Common myeloid progenitor, CD34-positive (primary cell): Measurements from ENCODE around the gene RNF11.
"Not testable (repeated sequence)": the region's sequence is repeated elsewhere in the genome, so short reads cannot be mapped to it uniquely, and the experiment has no call there.

Source experiments
- CTCF ChIA-PET: fragments of 350-600 bp; sonication (Branson Sonifier 250); formaldehyde crosslinking; loops from one replicate; lab custom pipeline; 2021; ENCODE audit warnings: antibody characterized with exemption; lab: Charles Lee
- POLR2A ChIA-PET: fragments of 350-600 bp; sonication (Branson Sonifier 250); formaldehyde crosslinking; loops from one replicate; lab custom pipeline; 2021; ENCODE audit warnings: antibody characterized with exemption; lab: Charles Lee
- DNase-seq, 3 donors: peaks; one replicate each; pipeline versions ENCODE4 v3.0.0 to v3.0.0-alpha.2; 2013
- H3K27ac ChIP-seq, 2 experiments: 1 replicate in 1 of 2; 2 replicates in 1 of 2; pipeline ENCODE4 v1.7.0; 2013; ENCODE audit warnings: inconsistent platforms in 2 of 2, low read length in 2 of 2, mild to moderate bottlenecking in 2 of 2, low read depth in 1 of 2, moderate library complexity in 1 of 2; ENCODE audit not compliant: severe bottlenecking in 2 of 2, insufficient read depth in 1 of 2, poor library complexity in 1 of 2
- H3K27me3 ChIP-seq, 5 experiments: replicated peaks in 2 of 5; 1 replicate in 3 of 5; 2 replicates in 2 of 5; pipeline versions ENCODE4 v1.6.1 to v1.7.0; 2013; ENCODE audit warnings: low read length in 4 of 5, mild to moderate bottlenecking in 2 of 5, moderate library complexity in 2 of 5, inconsistent platforms in 1 of 5; ENCODE audit not compliant: insufficient read depth in 5 of 5, control insufficient read depth in 4 of 5
- H3K36me3 ChIP-seq, 4 experiments: 1 replicate in 2 of 4; 2 replicates in 2 of 4; pipeline versions ENCODE4 v1.6.1 to v1.7.0; 2013; ENCODE audit warnings: low read length in 3 of 4, control low read depth in 1 of 4, mild to moderate bottlenecking in 1 of 4; ENCODE audit not compliant: control insufficient read depth in 4 of 4, insufficient read depth in 4 of 4
- H3K4me1 ChIP-seq, 4 experiments: 1 replicate in 3 of 4; 2 replicates in 1 of 4; pipeline versions ENCODE4 v1.6.1 to v1.7.1; 2013; ENCODE audit warnings: low read length in 3 of 4, mild to moderate bottlenecking in 3 of 4, control low read depth in 1 of 4, inconsistent platforms in 1 of 4, moderate library complexity in 1 of 4; ENCODE audit not compliant: control insufficient read depth in 4 of 4, insufficient read depth in 4 of 4; ENCODE audit errors: control extremely low read depth in 1 of 4
- H3K4me3 ChIP-seq, 7 experiments: 1 replicate in 4 of 7; 2 replicates in 3 of 7; pipeline versions ENCODE4 v1.5.1 to v1.7.0; 2013; ENCODE audit warnings: mild to moderate bottlenecking in 7 of 7, low read length in 6 of 7, moderate library complexity in 6 of 7, inconsistent platforms in 2 of 7, low read depth in 2 of 7, control low read depth in 1 of 7; ENCODE audit not compliant: insufficient read depth in 4 of 7, control insufficient read depth in 1 of 7; ENCODE audit errors: extremely low read depth in 1 of 7
- H3K9me3 ChIP-seq, 5 experiments: 1 replicate in 4 of 5; 2 replicates in 1 of 5; pipeline versions ENCODE4 v1.6.1 to v1.7.1; 2013; ENCODE audit warnings: low read length in 4 of 5, mild to moderate bottlenecking in 2 of 5, inconsistent platforms in 1 of 5, low read depth in 1 of 5, moderate library complexity in 1 of 5; ENCODE audit not compliant: control insufficient read depth in 4 of 5, insufficient read depth in 2 of 5; ENCODE audit errors: control extremely low read depth in 1 of 5
- WGBS: methylation state at CpG from one replicate; pipeline ENCODE4 v1.1.5; 2013; ENCODE audit not compliant: insufficient coverage; 5-methylcytosine and 5-hydroxymethylcytosine counted together

Gene RNF11

DNA sequence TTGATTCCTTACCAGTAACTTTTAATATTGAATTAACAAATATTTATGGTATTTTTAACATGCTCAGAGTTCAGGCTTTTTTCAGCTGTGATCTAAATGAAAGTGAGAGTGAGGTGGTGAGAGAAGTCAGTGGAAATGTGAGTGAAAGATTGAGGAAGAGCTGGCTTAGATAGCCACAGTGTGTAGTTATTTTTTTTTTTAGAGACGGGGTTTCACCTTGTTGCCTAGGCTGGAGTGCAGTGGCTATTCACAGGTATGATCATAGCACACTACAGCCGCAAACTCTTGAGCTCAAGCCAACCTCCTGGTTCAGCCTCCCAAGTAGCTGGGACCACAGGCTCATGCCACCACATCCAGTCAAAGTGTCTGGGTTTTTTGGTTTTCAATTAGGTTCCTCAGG lies 10.9 kb downstream of the RNF11 start:
- Histone ChIP-seq H3K27me3 (no peaks in the 10 kb centered on the region), H3K27ac (no peak overlapping the region), H3K4me1 (no peaks in the 10 kb centered on the region), H3K36me3 (peaks cover 0 to 3% (median 1%) of the 10 kb centered on the region in 4 experiments), H3K4me3 (no peak overlapping the region), H3K9me3 (no peaks in the 10 kb centered on the region)
- no CpG with 5 or more reads among the region's 2 CpGs for WGBS
- CTCF ChIA-PET = interaction anchor here (1.2 to 1.4 kb wide), 2 partner anchors 9 to 49 kb away, joined by 4 read pairs; no protein-coding TSS in a partner anchor
- DNase-seq = no peak
- POLR2A ChIA-PET = no interaction called here

DNA sequence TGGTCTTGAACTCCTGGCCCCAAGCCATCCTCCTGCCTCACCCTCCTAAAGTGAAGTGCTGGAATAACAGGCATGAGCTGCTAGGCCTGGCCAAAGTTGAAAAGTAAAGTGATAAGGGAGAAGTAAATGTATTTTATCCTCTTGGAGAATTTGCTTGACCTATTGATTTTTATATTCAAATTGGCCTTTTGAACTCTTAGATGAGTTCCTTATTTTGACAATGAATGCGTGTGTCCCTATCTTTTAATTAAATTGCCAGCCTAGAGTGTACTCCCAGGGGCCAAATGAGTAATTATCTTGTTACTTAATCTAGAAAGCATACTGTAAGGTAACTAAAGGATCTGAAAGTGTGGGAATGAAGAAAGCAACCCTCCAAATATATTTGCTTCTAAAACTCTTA lies 11.4 kb downstream of the RNF11 start:
- Histone ChIP-seq H3K9me3 (no peaks in the 10 kb centered on the region), H3K27ac (no peak overlapping the region), H3K36me3 (peaks cover 0 to 3% (median 1%) of the 10 kb centered on the region in 4 experiments), H3K4me3 (no peak overlapping the region), H3K4me1 (no peaks in the 10 kb centered on the region), H3K27me3 (no peaks in the 10 kb centered on the region)
- DNase-seq = no peak
- ChIA-PET POLR2A (no interaction called here), CTCF (interaction anchor here (1.2 kb wide), 1 partner anchor 9 kb away, joined by 4 read pairs; no protein-coding TSS in a partner anchor)
- WGBS = no CpG with 5 or more reads among the region's 1 CpG

DNA sequence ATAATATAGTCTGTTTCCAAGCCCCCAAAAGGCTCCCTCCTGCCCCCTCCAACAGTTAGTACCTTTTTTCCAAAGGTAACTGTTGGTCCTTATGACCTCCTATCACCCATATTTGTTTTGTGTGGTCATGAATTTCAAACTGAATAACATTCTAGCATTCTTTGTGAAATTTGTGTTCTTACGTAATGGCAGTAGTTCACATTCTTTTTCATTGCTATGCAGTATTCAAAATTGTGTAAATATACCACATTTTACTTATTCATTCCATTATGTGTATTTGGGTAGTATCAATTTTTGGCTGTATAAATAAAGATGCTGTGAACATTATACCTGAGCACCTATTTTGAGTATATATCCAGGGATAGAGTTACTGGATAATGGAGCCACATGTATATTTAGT lies 13.4 kb downstream of the RNF11 start:
- H3K9me3 ChIP-seq = no peaks in the 10 kb centered on the region
- H3K4me3 ChIP-seq = no peak overlapping the region
- no peaks in the 10 kb centered on the region for H3K4me1 ChIP-seq
- POLR2A ChIA-PET = no interaction called here
- DNase-seq = no peak
- H3K27ac ChIP-seq = no peak overlapping the region
- H3K27me3 ChIP-seq = no peaks in the 10 kb centered on the region
- no CpG with 5 or more reads among the region's 1 CpG for WGBS
- H3K36me3 ChIP-seq = peaks cover 0 to 3% (median 1%) of the 10 kb centered on the region in 4 experiments
- CTCF ChIA-PET = interaction anchor here (0.9 kb wide), 1 partner anchor 11 kb away, joined by 4 read pairs; no protein-coding TSS in a partner anchor

DNA sequence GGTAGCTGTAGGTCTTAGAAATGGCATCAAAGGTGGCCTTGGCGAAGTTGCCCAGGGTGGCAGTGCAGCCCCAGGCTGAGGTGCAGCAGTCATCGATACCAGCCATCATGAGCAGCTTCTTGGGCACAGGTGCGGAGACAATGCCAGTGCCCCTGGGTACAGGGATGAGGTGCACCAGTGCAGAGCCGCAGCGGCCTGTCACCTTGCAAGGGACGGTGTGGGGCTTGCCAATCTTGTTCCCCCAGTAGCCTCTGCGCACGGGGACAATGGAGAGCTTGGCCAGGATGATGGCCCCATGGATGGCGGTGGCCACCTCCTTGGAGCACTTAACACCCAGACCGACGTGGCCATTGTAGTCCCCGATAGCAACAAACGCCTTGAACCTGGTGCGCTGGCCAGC lies 14.7 kb downstream of the RNF11 start:
- H3K9me3 ChIP-seq, CTCF ChIA-PET, H3K4me3 ChIP-seq, DNase-seq, H3K27ac ChIP-seq, H3K36me3 ChIP-seq, POLR2A ChIA-PET, H3K27me3 ChIP-seq, H3K4me1 ChIP-seq: not testable (repeated sequence)
- 98% methylated on average over 4 of the region's 14 CpGs for WGBS

DNA sequence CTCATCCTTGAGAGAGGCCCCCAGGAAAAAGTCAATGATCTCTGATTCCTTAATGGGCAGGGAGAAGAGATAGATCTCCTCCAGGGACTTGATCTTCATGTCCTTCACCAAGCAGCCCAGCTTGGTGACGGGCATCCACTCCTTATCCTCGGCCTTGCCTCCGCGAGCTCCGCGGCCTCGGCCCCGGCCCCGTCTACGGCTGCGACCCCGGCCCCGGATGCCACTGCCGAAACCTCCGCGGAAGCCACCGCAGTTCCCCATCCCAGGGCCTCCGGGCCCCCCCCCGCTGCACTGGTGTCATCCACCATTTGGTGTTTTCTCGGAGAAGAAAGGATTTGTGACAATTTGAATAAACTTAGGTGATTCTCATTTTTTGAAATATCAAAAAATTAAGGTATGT lies 15.1 kb downstream of the RNF11 start:
- DNase-seq, H3K4me1 ChIP-seq, POLR2A ChIA-PET, H3K9me3 ChIP-seq, H3K27me3 ChIP-seq, CTCF ChIA-PET, H3K27ac ChIP-seq, H3K36me3 ChIP-seq, H3K4me3 ChIP-seq: not testable (repeated sequence)
- WGBS = 98% methylated on average over 12 of the region's 20 CpGs

DNA sequence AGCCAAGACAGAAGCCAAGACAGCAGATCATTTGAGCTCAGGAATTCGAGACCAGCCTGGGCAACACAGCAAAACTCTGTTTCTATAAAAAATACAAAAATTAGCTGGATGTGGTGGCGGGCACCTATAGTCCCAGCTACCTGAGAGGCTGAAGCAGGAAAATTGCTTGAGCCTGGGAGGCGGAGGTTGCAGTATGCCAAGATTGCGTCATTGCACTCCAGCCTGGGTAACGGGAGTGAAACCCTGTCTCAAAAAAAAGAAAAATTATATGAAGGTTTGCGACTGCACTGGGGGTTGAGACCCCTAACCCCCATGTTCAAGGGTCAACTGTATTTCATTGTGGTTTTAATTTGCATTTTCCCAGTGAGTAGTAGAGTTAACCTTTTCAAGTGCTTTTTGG lies 16.3 kb downstream of the RNF11 start:
- POLR2A ChIA-PET = no interaction called here
- no peaks in the 10 kb centered on the region for H3K27me3 ChIP-seq
- 100% methylated on average over 3 of the region's 6 CpGs for WGBS
- H3K36me3 ChIP-seq = peaks cover 0 to 3% (median 1%) of the 10 kb centered on the region in 4 experiments
- H3K4me3 ChIP-seq = no peak overlapping the region
- no peak overlapping the region for H3K27ac ChIP-seq
- H3K4me1 ChIP-seq = no peaks in the 10 kb centered on the region
- DNase-seq = no peak
- no peaks in the 10 kb centered on the region for H3K9me3 ChIP-seq
- CTCF ChIA-PET = interaction anchor here (0.6 to 1.7 kb wide), 3 partner anchors 9 to 540 kb away, joined by 3 to 5 read pairs (median 5); no protein-coding TSS in a partner anchor

DNA sequence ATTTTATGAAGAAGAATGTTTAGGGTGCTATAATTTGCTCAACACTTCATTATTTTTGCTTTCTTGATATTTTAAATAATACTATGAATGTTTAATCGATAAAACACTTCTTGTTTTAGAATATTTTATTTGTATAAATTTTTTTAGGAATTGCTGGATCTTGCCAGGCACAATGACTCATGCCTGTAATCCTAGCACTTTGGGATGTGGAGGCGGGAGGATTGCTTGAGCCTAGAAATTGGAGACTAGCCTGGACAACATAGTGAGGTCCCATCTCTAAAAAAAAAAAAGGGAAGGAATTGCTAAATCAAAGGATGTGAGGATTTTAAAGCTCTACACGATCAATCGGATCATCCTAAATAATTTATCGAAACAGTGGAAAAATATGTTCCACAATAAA lies 17.6 kb downstream of the RNF11 start:
- 100% methylated on average over 1 of the region's 5 CpGs for WGBS

More for the DNA sequence above, 17.6 kb downstream of the RNF11 start:
- CTCF ChIA-PET = interaction anchor here (0.8 to 1.7 kb wide), 2 partner anchors 10 to 16 kb away, joined by 3 to 5 read pairs; no protein-coding TSS in a partner anchor
- Histone ChIP-seq H3K27me3 (no peaks in the 10 kb centered on the region), H3K4me1 (no peaks in the 10 kb centered on the region), H3K4me3 (no peak overlapping the region), H3K27ac (no peak overlapping the region), H3K36me3 (peaks cover 0 to 3% (median 1%) of the 10 kb centered on the region in 4 experiments), H3K9me3 (no peaks in the 10 kb centered on the region)
- POLR2A ChIA-PET = no interaction called here
- DNase-seq = no peak
